Type B pancreatic cell (in vitro differentiated cells): ENCODE results near the gene ACKR1. TPM values are rescaled to one million over a fixed set of nuclear protein-coding genes. Genes with fewer than 3 reads are reported as not detected.

ENCODE experiments used
- DNase-seq: peaks from one replicate; pipeline ENCODE4 v3.0.0; 2021; ENCODE audit warnings: mixed read lengths; ENCODE audit not compliant: unreplicated experiment; ENCODE audit errors: extremely low spot score
- H3K27ac Mint-ChIP-seq: 2 replicates; pipeline ENCODE4 v1.8.0; 2021; ENCODE audit warnings: mild to moderate bottlenecking, mixed read lengths
- H3K27me3 Mint-ChIP-seq: 2 replicates; pipeline ENCODE4 v1.8.0; 2021; ENCODE audit warnings: mixed read lengths
- H3K36me3 Mint-ChIP-seq: 2 replicates; pipeline ENCODE4 v1.8.0; 2021; ENCODE audit warnings: mixed read lengths
- H3K4me1 Mint-ChIP-seq: one replicate; pipeline ENCODE4 v1.8.0; 2021; ENCODE audit warnings: mixed read lengths; ENCODE audit not compliant: unreplicated experiment
- H3K4me3 Mint-ChIP-seq: 2 replicates; pipeline ENCODE4 v1.8.0; 2021; ENCODE audit warnings: mild to moderate bottlenecking, mixed read lengths
- H3K9me3 Mint-ChIP-seq: 2 replicates; pipeline ENCODE4 v1.8.0; 2021; ENCODE audit warnings: mixed read lengths
- total RNA-seq: library from RNA; stranded (reverse); gene quantifications from 2 replicates; pipeline ENCODE4 v1.2.1, GENCODE V29; 2021; ENCODE audit warnings: low replicate concordance
- TF ChIP-seq, protein P1 (sequence below): fragments of 200-600 bp; sonication (generic); conservative IDR thresholded peaks from 2 replicates; pipeline ENCODE4 v1.5.0; 2021; ENCODE audit warnings: antibody characterized with exemption, mild to moderate bottlenecking

ACKR1 gene
- total RNA-seq, 1 donor from 2014 or later: 0.63 TPM

- Mint-ChIP-seq H3K27me3 (peaks cover 70% of the 10 kb centered on the region), H3K27ac (no peak overlapping the region), H3K4me3 (peak overlapping the region; percentile 84)
Measured at GRCh38 chr1:159187647-159188374, 16.9 kb upstream of the ACKR1 start.

GRCh38 chr1:159188375-159188788, 16.3 kb upstream of the ACKR1 start:
- Mint-ChIP-seq H3K27me3 (peaks cover 67% of the 10 kb centered on the region), H3K27ac (no peak overlapping the region), H3K4me1 (peaks cover 10% of the 10 kb centered on the region), H3K9me3 (no peaks in the 10 kb centered on the region), H3K4me3 (peak overlapping the region; percentile 84), H3K36me3 (no peaks in the 10 kb centered on the region)
- DNase-seq: no peak
- TF ChIP-seq, protein P1, sequence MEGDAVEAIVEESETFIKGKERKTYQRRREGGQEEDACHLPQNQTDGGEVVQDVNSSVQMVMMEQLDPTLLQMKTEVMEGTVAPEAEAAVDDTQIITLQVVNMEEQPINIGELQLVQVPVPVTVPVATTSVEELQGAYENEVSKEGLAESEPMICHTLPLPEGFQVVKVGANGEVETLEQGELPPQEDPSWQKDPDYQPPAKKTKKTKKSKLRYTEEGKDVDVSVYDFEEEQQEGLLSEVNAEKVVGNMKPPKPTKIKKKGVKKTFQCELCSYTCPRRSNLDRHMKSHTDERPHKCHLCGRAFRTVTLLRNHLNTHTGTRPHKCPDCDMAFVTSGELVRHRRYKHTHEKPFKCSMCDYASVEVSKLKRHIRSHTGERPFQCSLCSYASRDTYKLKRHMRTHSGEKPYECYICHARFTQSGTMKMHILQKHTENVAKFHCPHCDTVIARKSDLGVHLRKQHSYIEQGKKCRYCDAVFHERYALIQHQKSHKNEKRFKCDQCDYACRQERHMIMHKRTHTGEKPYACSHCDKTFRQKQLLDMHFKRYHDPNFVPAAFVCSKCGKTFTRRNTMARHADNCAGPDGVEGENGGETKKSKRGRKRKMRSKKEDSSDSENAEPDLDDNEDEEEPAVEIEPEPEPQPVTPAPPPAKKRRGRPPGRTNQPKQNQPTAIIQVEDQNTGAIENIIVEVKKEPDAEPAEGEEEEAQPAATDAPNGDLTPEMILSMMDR: no peak

More at GRCh38 chr1:159187647-159188374, 16.9 kb upstream of the ACKR1 start:
- Mint-ChIP-seq H3K4me1 (peaks cover 10% of the 10 kb centered on the region), H3K9me3 (no peaks in the 10 kb centered on the region), H3K36me3 (no peaks in the 10 kb centered on the region)
- DNase-seq: no peak
- TF ChIP-seq, protein P1: no peak

DNA sequence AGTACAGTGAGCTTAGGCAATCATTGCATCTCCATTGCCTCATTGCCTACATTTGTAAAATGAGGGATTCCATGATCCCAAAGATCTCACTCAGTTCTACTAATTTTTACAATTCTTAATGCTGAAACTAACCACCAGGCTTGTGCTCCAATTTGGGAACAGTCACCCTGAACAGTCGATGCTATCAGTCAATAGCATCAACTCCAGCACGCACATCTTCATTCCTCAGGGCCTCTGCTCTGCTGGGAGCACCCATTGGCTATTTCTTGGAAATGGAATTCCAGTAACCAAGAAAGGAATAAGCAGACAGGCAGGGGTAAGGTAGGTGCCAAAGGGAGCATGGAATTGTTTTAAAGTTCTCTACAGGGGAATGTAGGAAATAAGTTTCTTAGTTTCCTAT, 14.2 kb upstream of the ACKR1 start:
- no peak overlapping the region for H3K27ac Mint-ChIP-seq
- no peak for DNase-seq
- peaks cover 10% of the 10 kb centered on the region for H3K4me1 Mint-ChIP-seq
- H3K4me3 Mint-ChIP-seq: no peak overlapping the region
- H3K36me3 Mint-ChIP-seq: no peaks in the 10 kb centered on the region
- no peaks in the 10 kb centered on the region for H3K9me3 Mint-ChIP-seq
- TF ChIP-seq, protein P1: no peak
- H3K27me3 Mint-ChIP-seq: peaks cover 61% of the 10 kb centered on the region

- no peaks in the 10 kb centered on the region for H3K36me3 Mint-ChIP-seq
- TF ChIP-seq, protein P1: peak; percentile 48
- no peak overlapping the region for H3K4me3 Mint-ChIP-seq
- no peaks in the 10 kb centered on the region for H3K9me3 Mint-ChIP-seq
- H3K27ac Mint-ChIP-seq: no peak overlapping the region
- peaks cover 14% of the 10 kb centered on the region for H3K27me3 Mint-ChIP-seq
- H3K4me1 Mint-ChIP-seq: peaks cover 8% of the 10 kb centered on the region
- no peak for DNase-seq
Measured at GRCh38 chr1:159196543-159196942, 8.1 kb upstream of the ACKR1 start.

DNA sequence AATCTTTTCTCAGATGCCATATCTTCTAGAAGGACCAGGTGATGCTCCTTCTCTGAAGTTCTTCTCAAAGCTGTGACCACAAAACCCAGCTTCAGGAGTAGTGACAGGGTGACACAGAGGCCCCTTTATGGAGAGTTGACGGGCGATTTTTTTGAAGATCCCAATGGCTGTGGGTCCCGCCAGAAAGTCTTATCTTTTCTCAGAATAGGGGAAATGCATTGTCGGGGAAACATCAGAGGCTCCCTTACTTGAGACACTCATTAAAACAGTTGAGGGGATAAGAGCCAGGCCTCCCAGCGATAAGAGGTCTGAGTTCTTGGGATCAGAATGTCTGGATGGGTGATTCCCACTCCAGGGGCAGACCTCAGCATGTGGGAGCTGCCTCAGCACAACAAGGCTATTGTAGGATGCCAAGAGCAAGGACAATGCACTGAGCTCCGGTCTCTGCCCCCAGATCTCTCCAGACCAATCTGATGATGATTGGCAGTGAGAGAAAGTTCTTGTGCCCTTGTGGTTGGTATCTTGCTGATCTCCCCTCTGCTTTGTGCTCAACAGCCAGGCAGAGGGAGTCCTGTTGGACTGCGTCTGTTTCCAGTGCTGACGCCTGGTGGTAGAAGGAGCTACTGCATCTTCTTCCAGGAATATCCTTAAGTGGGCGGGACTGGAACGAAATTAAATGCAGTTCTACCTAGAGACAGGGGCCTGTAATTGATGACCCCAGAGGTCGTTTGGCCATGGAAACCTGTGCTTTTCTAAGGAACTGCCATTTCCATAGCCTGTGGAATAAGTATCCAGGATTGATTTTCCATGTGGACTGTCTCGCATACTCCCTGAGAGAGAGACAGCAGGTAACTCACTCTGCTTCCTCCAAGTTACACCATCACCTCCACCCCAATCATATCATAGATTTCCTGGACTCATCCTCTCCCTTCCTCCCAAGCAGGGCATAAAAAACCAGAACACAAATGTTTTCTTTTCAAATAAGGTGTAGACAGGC, 6.8 kb upstream of the ACKR1 start:
- TF ChIP-seq, protein P1: peak; percentile 91
- DNase-seq: no peak
- Mint-ChIP-seq H3K27me3 (peaks cover 14% of the 10 kb centered on the region), H3K9me3 (no peaks in the 10 kb centered on the region), H3K36me3 (no peaks in the 10 kb centered on the region), H3K4me3 (no peak overlapping the region), H3K27ac (no peak overlapping the region), H3K4me1 (peaks cover 13% of the 10 kb centered on the region)
